Memory B cell (primary cell): ENCODE results near the gene DIP2C.
"Not testable (repeated sequence)": the region's sequence is repeated elsewhere in the genome, so short reads cannot be mapped to it uniquely, and the experiment has no call there.

Experiments
- ATAC-seq: fragments of 150-1000 bp; cut with Tn5 transposase; 2 replicates; pipeline ENCODE4 v1.10.0; 2021; ENCODE audit warnings: low read depth, mild to moderate bottlenecking, moderate library complexity
- DNase-seq, 2 donors: peaks; one replicate each; pipeline ENCODE4 v3.0.0; 2022; ENCODE audit warnings: low spot score in 2 of 2
- H3K27ac Mint-ChIP-seq: one replicate; pipeline ENCODE4 v1.8.0; 2022; ENCODE audit warnings: mild to moderate bottlenecking, moderate library complexity, mixed read lengths
- H3K27me3 Mint-ChIP-seq: one replicate; pipeline ENCODE4 v1.8.0; 2022; ENCODE audit warnings: mixed read lengths
- H3K36me3 Mint-ChIP-seq: one replicate; pipeline ENCODE4 v1.8.0; 2022; ENCODE audit warnings: mild to moderate bottlenecking, mixed read lengths
- H3K4me1 Mint-ChIP-seq: one replicate; pipeline ENCODE4 v1.8.0; 2022; ENCODE audit warnings: mixed read lengths
- H3K4me3 Mint-ChIP-seq: one replicate; pipeline ENCODE4 v1.8.0; 2022; ENCODE audit warnings: mild to moderate bottlenecking, moderate library complexity, mixed read lengths
- H3K9me3 Mint-ChIP-seq: one replicate; pipeline ENCODE4 v1.8.0; 2022; ENCODE audit warnings: mixed read lengths

DIP2C gene

GRCh38 chr10:639751-640672, 49.5 kb downstream of the DIP2C start:
- Mint-ChIP-seq H3K4me1 (no peaks in the 10 kb centered on the region), H3K27ac (no peak overlapping the region), H3K27me3 (peaks cover 12% of the 10 kb centered on the region), H3K9me3 (peaks cover 3% of the 10 kb centered on the region), H3K36me3 (no peaks in the 10 kb centered on the region), H3K4me3 (no peak overlapping the region)
- no peak for DNase-seq
- no peak for ATAC-seq

- H3K36me3 Mint-ChIP-seq: no peaks in the 10 kb centered on the region
- no peak for DNase-seq
- no peak for ATAC-seq
- no peak overlapping the region for H3K4me3 Mint-ChIP-seq
- no peak overlapping the region for H3K27ac Mint-ChIP-seq
- H3K9me3 Mint-ChIP-seq: no peaks in the 10 kb centered on the region
- H3K27me3 Mint-ChIP-seq: peaks cover 13% of the 10 kb centered on the region
- H3K4me1 Mint-ChIP-seq: no peaks in the 10 kb centered on the region
These were observed 50.3 kb downstream of the DIP2C start for GRCh38 chr10:639001-639750.

GRCh38 chr10:637771-638195, 51.7 kb downstream of the DIP2C start:
- no peak overlapping the region for H3K27ac Mint-ChIP-seq
- H3K4me3 Mint-ChIP-seq: no peak overlapping the region
- DNase-seq: no peak
- H3K4me1 Mint-ChIP-seq: no peaks in the 10 kb centered on the region
- H3K36me3 Mint-ChIP-seq: no peaks in the 10 kb centered on the region
- ATAC-seq: no peak
- no peaks in the 10 kb centered on the region for H3K9me3 Mint-ChIP-seq
- H3K27me3 Mint-ChIP-seq: peaks cover 13% of the 10 kb centered on the region

GRCh38 chr10:637221-637620, 52.2 kb downstream of the DIP2C start:
- Mint-ChIP-seq H3K4me3 (no peak overlapping the region), H3K27ac (no peak overlapping the region), H3K9me3 (no peaks in the 10 kb centered on the region), H3K4me1 (no peaks in the 10 kb centered on the region), H3K36me3 (no peaks in the 10 kb centered on the region), H3K27me3 (peaks cover 13% of the 10 kb centered on the region)
- DNase-seq: no peak
- no peak for ATAC-seq

GRCh38 chr10:636769-637168, 52.7 kb downstream of the DIP2C start:
- Mint-ChIP-seq H3K4me1 (no peaks in the 10 kb centered on the region), H3K27ac (no peak overlapping the region), H3K36me3 (no peaks in the 10 kb centered on the region), H3K27me3 (peaks cover 13% of the 10 kb centered on the region), H3K4me3 (no peak overlapping the region), H3K9me3 (no peaks in the 10 kb centered on the region)
- DNase-seq (no peak), ATAC-seq (no peak)

- no peak for DNase-seq
- no peaks in the 10 kb centered on the region for H3K9me3 Mint-ChIP-seq
These were observed 53.3 kb downstream of the DIP2C start for GRCh38 chr10:636016-636730.

GRCh38 chr10:635088-635861, 54.2 kb downstream of the DIP2C start:
- no peak overlapping the region for H3K4me3 Mint-ChIP-seq
- no peaks in the 10 kb centered on the region for H3K4me1 Mint-ChIP-seq
- no peaks in the 10 kb centered on the region for H3K9me3 Mint-ChIP-seq
- DNase-seq: no peak
- no peaks in the 10 kb centered on the region for H3K36me3 Mint-ChIP-seq
- no peak for ATAC-seq
- H3K27me3 Mint-ChIP-seq: peaks cover 13% of the 10 kb centered on the region
- no peak overlapping the region for H3K27ac Mint-ChIP-seq

More at GRCh38 chr10:636016-636730, 53.3 kb downstream of the DIP2C start:
- Mint-ChIP-seq H3K27me3 (peaks cover 13% of the 10 kb centered on the region), H3K27ac (no peak overlapping the region), H3K4me3 (no peak overlapping the region), H3K36me3 (no peaks in the 10 kb centered on the region), H3K4me1 (no peaks in the 10 kb centered on the region)
- no peak for ATAC-seq

GRCh38 chr10:634256-634655, 55.2 kb downstream of the DIP2C start:
- Mint-ChIP-seq H3K4me3 (no peak overlapping the region), H3K27ac (no peak overlapping the region), H3K36me3 (no peaks in the 10 kb centered on the region), H3K27me3 (peaks cover 13% of the 10 kb centered on the region), H3K4me1 (no peaks in the 10 kb centered on the region), H3K9me3 (no peaks in the 10 kb centered on the region)
- DNase-seq (no peak), ATAC-seq (no peak)

GRCh38 chr10:633279-634245, 55.9 kb downstream of the DIP2C start:
- no peak overlapping the region for H3K4me3 Mint-ChIP-seq
- DNase-seq: no peak

GRCh38 chr10:632807-633177, 56.7 kb downstream of the DIP2C start:
- H3K4me1 Mint-ChIP-seq, ATAC-seq, H3K4me3 Mint-ChIP-seq, H3K27ac Mint-ChIP-seq, DNase-seq, H3K36me3 Mint-ChIP-seq, H3K9me3 Mint-ChIP-seq: not testable (repeated sequence)
- peaks cover 15% of the 10 kb centered on the region for H3K27me3 Mint-ChIP-seq

More at GRCh38 chr10:633279-634245, 55.9 kb downstream of the DIP2C start:
- no peaks in the 10 kb centered on the region for H3K36me3 Mint-ChIP-seq
- no peaks in the 10 kb centered on the region for H3K4me1 Mint-ChIP-seq
- no peak overlapping the region for H3K27ac Mint-ChIP-seq
- H3K27me3 Mint-ChIP-seq: peaks cover 13% of the 10 kb centered on the region
- H3K9me3 Mint-ChIP-seq: no peaks in the 10 kb centered on the region
- ATAC-seq: no peak

- peaks cover 20% of the 10 kb centered on the region for H3K27me3 Mint-ChIP-seq
- not testable (repeated sequence) for ATAC-seq, DNase-seq, H3K36me3 Mint-ChIP-seq, H3K9me3 Mint-ChIP-seq, H3K4me3 Mint-ChIP-seq, H3K4me1 Mint-ChIP-seq, H3K27ac Mint-ChIP-seq
These were observed 57.2 kb downstream of the DIP2C start for GRCh38 chr10:632155-632806.

GRCh38 chr10:631266-631665, 58.2 kb downstream of the DIP2C start:
- no peaks in the 10 kb centered on the region for H3K9me3 Mint-ChIP-seq
- H3K4me3 Mint-ChIP-seq: no peak overlapping the region
- ATAC-seq (no peak), DNase-seq (no peak)
- no peak overlapping the region for H3K27ac Mint-ChIP-seq
- H3K36me3 Mint-ChIP-seq: no peaks in the 10 kb centered on the region
- peaks cover 17% of the 10 kb centered on the region for H3K27me3 Mint-ChIP-seq
- H3K4me1 Mint-ChIP-seq: no peaks in the 10 kb centered on the region
